Endothelial cell (in vitro differentiated cells): ENCODE data around the gene KCMF1. TPM values are rescaled to one million over a fixed set of nuclear protein-coding genes. Genes with fewer than 3 reads are reported as not detected.

Source experiments
- DNase-seq: peaks from one replicate; pipeline ENCODE4 v3.0.0; 2021; ENCODE audit warnings: low spot score
- H3K27ac Mint-ChIP-seq: one replicate; pipeline ENCODE4 v1.8.0; 2021; ENCODE audit warnings: mixed read lengths, inconsistent platforms; ENCODE audit not compliant: unreplicated experiment
- H3K27me3 Mint-ChIP-seq: one replicate; pipeline ENCODE4 v1.8.0; 2021; ENCODE audit warnings: mild to moderate bottlenecking, moderate library complexity, mixed read lengths, inconsistent platforms; ENCODE audit not compliant: unreplicated experiment
- H3K36me3 Mint-ChIP-seq: one replicate; pipeline ENCODE4 v1.8.0; 2021; ENCODE audit warnings: mild to moderate bottlenecking, low read depth, mixed read lengths, inconsistent platforms; ENCODE audit not compliant: unreplicated experiment
- H3K4me1 Mint-ChIP-seq: one replicate; pipeline ENCODE4 v1.8.0; 2021; ENCODE audit warnings: mild to moderate bottlenecking, mixed read lengths, inconsistent platforms; ENCODE audit not compliant: unreplicated experiment
- H3K4me3 Mint-ChIP-seq: one replicate; pipeline ENCODE4 v1.8.0; 2021; ENCODE audit warnings: mild to moderate bottlenecking, mixed read lengths, inconsistent platforms; ENCODE audit not compliant: unreplicated experiment
- H3K9me3 Mint-ChIP-seq: one replicate; pipeline ENCODE4 v1.8.0; 2021; ENCODE audit warnings: mixed read lengths, inconsistent platforms; ENCODE audit not compliant: unreplicated experiment
- CTCF ChIP-seq: fragments of 200-600 bp; sonication (generic); IDR thresholded peaks from one replicate; pipeline ENCODE4 v1.5.0; 2021; ENCODE audit warnings: antibody characterized with exemption; ENCODE audit not compliant: unreplicated experiment
- total RNA-seq: library from RNA; stranded (reverse); fragmentation: NEBNext Ultra II Directional; extraction: Animal tissue kit (Norgen Biotek cat#: 25700); gene quantifications from one replicate; pipeline ENCODE4 v1.2.1, GENCODE V29; 2021; ENCODE audit not compliant: unreplicated experiment

Gene KCMF1
- total RNA-seq, 1 donor from 2014 or later: 84.6 TPM

GRCh38 chr2:85008252-85008651, 37.3 kb downstream of the KCMF1 start:
- H3K27ac Mint-ChIP-seq: no peak overlapping the region
- H3K4me1 Mint-ChIP-seq: peaks cover 32% of the 10 kb centered on the region
- DNase-seq: no peak
- TF ChIP-seq CTCF: no peak
- peaks cover 26% of the 10 kb centered on the region for H3K36me3 Mint-ChIP-seq
- peaks cover 5% of the 10 kb centered on the region for H3K27me3 Mint-ChIP-seq
- H3K4me3 Mint-ChIP-seq: no peak overlapping the region
- no peaks in the 10 kb centered on the region for H3K9me3 Mint-ChIP-seq

- TF ChIP-seq CTCF: no peak
- peak overlapping the region; percentile 78 for H3K4me3 Mint-ChIP-seq
- peaks cover 5% of the 10 kb centered on the region for H3K27me3 Mint-ChIP-seq
- H3K9me3 Mint-ChIP-seq: no peaks in the 10 kb centered on the region
- H3K36me3 Mint-ChIP-seq: peaks cover 26% of the 10 kb centered on the region
- no peak for DNase-seq
- H3K4me1 Mint-ChIP-seq: peaks cover 39% of the 10 kb centered on the region
- H3K27ac Mint-ChIP-seq: peak overlapping the region; percentile 91
Observed at GRCh38 chr2:85009019-85009618, 38.2 kb downstream of the KCMF1 start.

GRCh38 chr2:85010404-85010803, 39.4 kb downstream of the KCMF1 start:
- no peaks in the 10 kb centered on the region for H3K9me3 Mint-ChIP-seq
- no peak for TF ChIP-seq CTCF
- peaks cover 43% of the 10 kb centered on the region for H3K4me1 Mint-ChIP-seq
- DNase-seq: no peak
- peaks cover 26% of the 10 kb centered on the region for H3K36me3 Mint-ChIP-seq
- H3K4me3 Mint-ChIP-seq: no peak overlapping the region
- H3K27me3 Mint-ChIP-seq: peaks cover 4% of the 10 kb centered on the region
- H3K27ac Mint-ChIP-seq: no peak overlapping the region

GRCh38 chr2:85011098-85011497, 40.1 kb downstream of the KCMF1 start:
- H3K27ac Mint-ChIP-seq: no peak overlapping the region
- peaks cover 26% of the 10 kb centered on the region for H3K36me3 Mint-ChIP-seq
- peaks cover 6% of the 10 kb centered on the region for H3K27me3 Mint-ChIP-seq
- no peak for TF ChIP-seq CTCF
- H3K4me3 Mint-ChIP-seq: no peak overlapping the region
- peaks cover 45% of the 10 kb centered on the region for H3K4me1 Mint-ChIP-seq
- no peaks in the 10 kb centered on the region for H3K9me3 Mint-ChIP-seq
- DNase-seq: no peak

- H3K36me3 Mint-ChIP-seq: peaks cover 26% of the 10 kb centered on the region
- H3K9me3 Mint-ChIP-seq: no peaks in the 10 kb centered on the region
- peaks cover 45% of the 10 kb centered on the region for H3K4me1 Mint-ChIP-seq
- no peak overlapping the region for H3K4me3 Mint-ChIP-seq
- peak; percentile 10 for DNase-seq
- H3K27me3 Mint-ChIP-seq: peaks cover 6% of the 10 kb centered on the region
- H3K27ac Mint-ChIP-seq: peak overlapping the region; percentile 31
- no peak for TF ChIP-seq CTCF
Observed at GRCh38 chr2:85011747-85012146, 40.8 kb downstream of the KCMF1 start.
